T-helper 22 cell (primary cell): ENCODE data around the gene BCAS1.

Experiments
- DNase-seq: peaks from one replicate; pipeline ENCODE4 v3.0.0-alpha.2; 2020; ENCODE audit warnings: low read depth

The BCAS1 gene

DNA sequence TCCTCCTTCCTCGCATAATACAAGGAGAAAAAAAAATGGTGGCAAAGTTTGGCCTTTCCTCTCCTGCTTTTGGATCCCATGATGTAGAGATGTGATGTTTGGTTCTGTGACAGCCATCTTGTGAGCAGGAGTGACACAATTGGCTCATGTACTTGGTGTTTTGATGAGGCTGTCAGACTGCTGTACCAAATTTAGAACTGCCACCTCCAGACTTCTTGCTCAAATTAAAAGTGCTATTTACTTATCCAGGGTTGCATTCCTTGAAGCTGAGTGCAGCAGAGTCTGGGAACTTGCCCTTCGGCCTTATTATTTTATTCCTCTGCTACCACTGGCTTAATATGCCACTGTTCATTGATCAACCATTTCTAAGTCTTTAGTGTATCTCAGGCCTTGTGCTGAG is 21.9 kb downstream of the BCAS1 start:
- no peak for DNase-seq

DNA sequence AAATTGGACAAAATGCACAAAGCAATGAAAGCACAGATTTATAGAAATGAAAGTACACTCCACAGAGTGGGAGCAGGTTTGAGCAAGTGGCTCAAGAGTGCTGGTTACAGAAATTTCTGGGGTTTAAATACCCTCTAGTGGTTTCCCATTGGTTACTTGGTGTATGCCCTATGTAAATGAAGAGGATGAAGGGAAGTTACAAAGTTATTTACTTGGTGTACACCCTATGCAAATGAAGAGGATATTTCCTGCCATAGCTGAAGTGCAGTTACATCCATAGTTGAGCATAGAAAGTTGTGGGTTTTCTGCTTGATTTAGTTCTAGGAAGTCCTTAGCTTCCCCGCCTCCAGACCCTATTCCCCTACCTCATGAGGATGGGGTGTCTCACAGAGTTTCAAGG is 22.7 kb downstream of the BCAS1 start:
- no peak for DNase-seq

GRCh38 chr20:54047048-54047447 is 23.3 kb downstream of the BCAS1 start:
- DNase-seq = no peak

- DNase-seq = no peak
Observed at GRCh38 chr20:54044156-54044555, 26.2 kb downstream of the BCAS1 start.

GRCh38 chr20:54043076-54043967 is 27.1 kb downstream of the BCAS1 start:
- no peak for DNase-seq

DNA sequence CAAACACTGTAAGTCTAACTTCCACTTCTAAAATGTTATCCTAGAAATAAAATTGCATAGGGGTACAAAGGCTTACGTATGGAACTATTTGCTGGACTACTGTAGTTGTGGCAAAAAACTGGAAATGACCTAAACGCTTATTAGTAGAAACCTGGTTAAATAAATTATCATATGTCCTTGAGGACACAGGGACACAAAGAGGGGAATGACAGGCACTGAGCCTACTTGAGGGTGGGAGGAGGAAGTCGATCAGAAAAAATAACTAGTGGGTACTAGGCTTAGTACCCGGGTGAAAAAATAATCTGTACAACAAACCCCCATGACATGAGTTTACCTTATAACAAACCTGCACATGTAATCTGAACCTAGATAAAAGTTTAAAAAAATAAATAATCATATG is 28.4 kb downstream of the BCAS1 start:
- DNase-seq = no peak

DNA sequence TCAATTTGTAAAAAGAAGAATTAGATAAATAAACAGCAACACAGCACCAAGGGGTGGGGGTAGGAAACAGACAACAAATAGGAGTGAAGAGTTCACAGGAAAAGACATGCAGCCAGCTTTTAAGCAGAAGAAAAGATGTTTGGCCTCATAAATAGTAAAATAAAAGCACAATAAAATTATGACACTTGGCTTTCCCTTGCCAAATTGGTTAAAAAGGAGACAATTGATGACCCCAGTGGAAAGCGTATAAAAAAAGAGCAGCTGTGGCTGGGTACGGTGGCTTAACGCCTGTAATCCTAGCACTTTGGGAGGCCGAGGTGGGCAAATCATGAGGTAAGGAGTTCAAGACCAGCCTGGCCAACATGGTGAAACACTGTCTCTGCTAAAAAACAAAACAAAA is 29.1 kb downstream of the BCAS1 start:
- DNase-seq = no peak

- no peak for DNase-seq
Observed at GRCh38 chr20:54040531-54040930, 29.9 kb downstream of the BCAS1 start.

- no peak for DNase-seq
Observed at GRCh38 chr20:54038961-54039360, 31.4 kb downstream of the BCAS1 start.

GRCh38 chr20:54037525-54037924 is 32.9 kb downstream of the BCAS1 start:
- no peak for DNase-seq

DNA sequence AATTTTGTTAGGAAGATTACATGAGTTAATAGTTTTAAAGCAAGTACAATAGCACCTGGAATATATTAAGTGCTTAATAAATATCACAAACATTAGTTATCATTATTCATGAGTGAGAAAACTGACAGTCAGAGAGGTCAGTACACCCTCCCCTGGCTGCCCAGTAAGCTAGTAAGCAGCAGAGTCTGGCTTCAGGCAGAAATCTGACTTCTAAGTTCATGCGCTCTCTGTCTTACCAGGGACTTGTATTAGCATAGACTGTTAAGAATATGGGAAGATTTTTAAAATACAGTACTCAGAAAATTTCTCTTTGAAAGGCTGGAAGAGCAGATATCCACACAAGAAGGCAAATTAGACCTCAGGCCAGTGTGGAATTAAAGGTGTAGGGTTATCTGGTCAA is 40.8 kb downstream of the BCAS1 start:
- no peak for DNase-seq

GRCh38 chr20:54029176-54029575 is 41.2 kb downstream of the BCAS1 start:
- DNase-seq = no peak

- no peak for DNase-seq
Observed at GRCh38 chr20:54028276-54029011, 42.0 kb downstream of the BCAS1 start.

DNA sequence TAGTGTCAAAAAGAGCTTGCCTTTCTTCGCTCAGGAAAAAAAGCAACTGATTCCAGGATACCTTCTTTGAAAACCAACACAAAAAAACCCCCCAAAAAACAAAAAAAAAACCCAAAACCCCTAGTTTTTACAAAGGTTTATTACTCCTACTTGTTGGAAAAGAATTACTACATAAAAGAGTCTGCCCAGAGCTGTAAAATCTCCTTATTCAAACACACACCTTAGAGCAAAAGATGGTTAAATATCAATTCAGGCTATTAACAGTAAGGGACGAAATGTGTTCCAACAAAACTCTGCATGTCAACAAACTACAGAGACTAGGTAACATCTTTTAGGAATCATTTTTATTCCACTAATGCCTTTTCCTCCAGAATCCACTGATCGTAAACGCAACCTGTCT is 42.7 kb downstream of the BCAS1 start:
- no peak for DNase-seq

- DNase-seq = no peak
Observed at GRCh38 chr20:54026295-54027064, 43.9 kb downstream of the BCAS1 start.

- DNase-seq = no peak
Observed at GRCh38 chr20:54025251-54025771, 45.1 kb downstream of the BCAS1 start.

GRCh38 chr20:54023406-54023805 is 47.0 kb downstream of the BCAS1 start:
- DNase-seq = no peak

DNA sequence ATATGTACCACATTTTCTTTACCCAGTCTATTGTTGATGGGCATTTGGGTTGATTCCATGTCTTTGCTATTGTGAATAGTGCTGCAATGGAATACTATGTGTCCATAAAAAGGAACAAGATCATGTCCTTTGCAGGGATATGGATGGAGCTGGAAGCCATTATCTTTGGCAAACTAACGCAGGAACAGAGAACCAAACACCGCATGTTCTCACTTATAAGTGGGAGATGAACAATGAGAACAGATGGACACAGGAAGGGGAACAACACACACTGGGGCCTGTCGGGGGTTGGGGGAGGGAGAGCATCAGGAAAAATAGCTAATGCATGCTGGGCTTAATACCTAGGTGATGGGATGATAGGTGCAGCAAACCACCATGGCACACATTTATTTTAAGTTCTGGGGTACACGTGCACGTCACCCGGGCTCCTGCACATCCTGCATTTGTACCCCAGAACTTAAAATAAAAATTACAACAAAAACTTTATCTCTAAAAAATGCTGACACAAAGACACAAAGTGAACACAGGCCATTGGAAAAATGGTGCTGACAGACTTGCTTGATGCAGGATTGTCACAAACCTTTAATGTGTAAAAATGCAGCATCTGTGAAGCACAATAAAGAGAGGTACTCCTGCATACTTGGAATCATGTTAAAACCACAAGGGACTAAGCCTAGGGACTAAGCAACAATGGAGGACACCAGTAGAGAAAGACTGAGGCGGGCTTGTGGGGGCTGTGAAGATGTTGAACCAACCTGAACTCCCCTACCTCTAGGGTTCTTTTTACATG is 48.8 kb downstream of the BCAS1 start:
- DNase-seq = no peak

- no peak for DNase-seq
Observed at GRCh38 chr20:54020868-54021267, 49.5 kb downstream of the BCAS1 start.

GRCh38 chr20:54020348-54020747 is 50.0 kb downstream of the BCAS1 start:
- no peak for DNase-seq

DNA sequence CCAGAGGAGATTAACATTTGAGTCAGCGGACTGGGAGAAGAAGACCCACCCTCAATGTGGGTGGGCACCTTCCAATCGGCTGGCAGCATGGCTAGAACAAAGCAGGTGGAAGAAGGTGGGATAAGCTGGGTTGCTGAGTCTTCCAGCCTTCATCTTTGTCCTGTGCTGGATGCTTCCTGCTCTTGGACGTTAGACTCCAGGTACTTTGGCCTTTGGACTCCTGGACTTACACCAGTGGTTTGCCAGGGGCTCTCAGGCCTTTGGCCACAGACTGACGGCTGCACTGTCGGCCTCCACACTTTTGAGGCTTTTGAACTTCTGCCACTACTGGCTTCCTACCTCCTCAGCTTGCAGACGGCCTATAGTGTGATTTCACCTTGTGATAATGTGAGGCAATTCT is 50.8 kb downstream of the BCAS1 start:
- no peak for DNase-seq

DNA sequence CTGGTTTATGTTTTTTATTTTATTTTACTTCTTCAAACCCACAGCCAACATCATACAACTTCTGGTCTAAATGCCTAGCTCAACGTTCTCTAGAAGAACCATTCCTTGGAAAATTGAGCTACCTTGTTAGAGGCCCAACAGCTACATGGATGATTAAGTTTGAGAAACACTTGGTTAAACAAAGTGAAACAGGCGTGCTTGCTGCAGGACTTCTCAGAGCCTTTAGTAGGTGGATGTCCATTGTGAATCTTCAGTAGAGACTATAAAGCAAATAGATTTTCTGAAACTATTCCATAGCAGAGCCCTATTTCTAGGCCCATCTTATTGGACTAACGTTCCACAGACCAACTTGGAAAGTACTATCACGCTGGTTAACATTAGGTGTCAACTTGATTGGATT is 51.3 kb downstream of the BCAS1 start:
- DNase-seq = no peak
